GM12872 (cell line): ENCODE measurements around the gene CARS1.

ENCODE experiments used
- CTCF ChIP-seq: IDR thresholded peaks from 3 replicates; pipeline ENCODE4 v1.5.1; 2011; ENCODE audit warnings: low read depth, mild to moderate bottlenecking, low read length, moderate library complexity; ENCODE audit not compliant: insufficient read depth

CARS1 gene

GRCh38 chr11:3036419-3036818, 20.8 kb downstream of the CARS1 start:
- no peak for TF ChIP-seq CTCF

- TF ChIP-seq CTCF = no peak
Observed at GRCh38 chr11:3035333-3035732, 21.9 kb downstream of the CARS1 start.

- no peak for TF ChIP-seq CTCF
Observed at GRCh38 chr11:3030289-3031070, 26.7 kb downstream of the CARS1 start.

GRCh38 chr11:3028813-3029212, 28.4 kb downstream of the CARS1 start:
- no peak for TF ChIP-seq CTCF

GRCh38 chr11:3026803-3027202, 30.4 kb downstream of the CARS1 start:
- no peak for TF ChIP-seq CTCF

- no peak for TF ChIP-seq CTCF
Observed at GRCh38 chr11:3022982-3023381, 34.2 kb downstream of the CARS1 start.

GRCh38 chr11:3022300-3022967, 34.8 kb downstream of the CARS1 start:
- no peak for TF ChIP-seq CTCF
